ENCODE data around the gene OR2AG2. TPM values are rescaled to one million over a fixed set of nuclear protein-coding genes. Genes with fewer than 3 reads are reported as not detected.

The OR2AG2 gene
- polyA plus RNA-seq, 2 donors: 0.04 TPM; not detected in 1

- 60 to 68% methylated on average over 6 of the region's 6 CpGs for WGBS, 2 donors
- H3K4me1 ChIP-seq (ENCODE audit: control insufficient read depth in 2 of 2, insufficient read depth in 2 of 2, low read length in 1 of 2): no peaks in the 10 kb centered on the region
- no peak overlapping the region for H3K4me3 ChIP-seq (ENCODE audit: low read depth in 1 of 2, low read length in 2 of 2)
- no peaks in the 10 kb centered on the region for H3K27me3 ChIP-seq (ENCODE audit: control insufficient read depth in 1 of 2, insufficient read depth in 2 of 2, low read length in 2 of 2)
- no peaks in the 10 kb centered on the region for H3K9me3 ChIP-seq (ENCODE audit: control insufficient read depth in 2 of 2, insufficient read depth in 1 of 2, low read depth in 1 of 2, low read length in 1 of 2)
- no peaks in the 10 kb centered on the region for H3K36me3 ChIP-seq (ENCODE audit: control insufficient read depth in 2 of 2, insufficient read depth in 2 of 2, low read length in 1 of 2)
- H3K27ac ChIP-seq (ENCODE audit: low read depth in 2 of 2, low read length in 1 of 2): no peak overlapping the region
Observed at GRCh38 chr11:6727971-6728760, 43.6 kb downstream of the OR2AG2 start.

- H3K9me3 ChIP-seq (ENCODE audit: control insufficient read depth in 2 of 2, insufficient read depth in 1 of 2, low read depth in 1 of 2, low read length in 1 of 2): no peaks in the 10 kb centered on the region
- H3K27ac ChIP-seq (ENCODE audit: low read depth in 2 of 2, low read length in 1 of 2): no peak overlapping the region
- no peaks in the 10 kb centered on the region for H3K4me1 ChIP-seq (ENCODE audit: control insufficient read depth in 2 of 2, insufficient read depth in 2 of 2, low read length in 1 of 2)
- no peak overlapping the region for H3K4me3 ChIP-seq (ENCODE audit: low read depth in 1 of 2, low read length in 2 of 2)
- no peaks in the 10 kb centered on the region for H3K36me3 ChIP-seq (ENCODE audit: control insufficient read depth in 2 of 2, insufficient read depth in 2 of 2, low read length in 1 of 2)
- no peaks in the 10 kb centered on the region for H3K27me3 ChIP-seq (ENCODE audit: control insufficient read depth in 1 of 2, insufficient read depth in 2 of 2, low read length in 2 of 2)
- 47 to 53% methylated on average over 2 of the region's 2 CpGs for WGBS, 2 donors
Observed at GRCh38 chr11:6725386-6725896, 46.3 kb downstream of the OR2AG2 start.

GRCh38 chr11:6724013-6724412 is 47.8 kb downstream of the OR2AG2 start:
- no peaks in the 10 kb centered on the region for H3K27me3 ChIP-seq (ENCODE audit: control insufficient read depth in 1 of 2, insufficient read depth in 2 of 2, low read length in 2 of 2)
- H3K27ac ChIP-seq (ENCODE audit: low read depth in 2 of 2, low read length in 1 of 2): no peak overlapping the region
- no peak overlapping the region for H3K4me3 ChIP-seq (ENCODE audit: low read depth in 1 of 2, low read length in 2 of 2)
- H3K36me3 ChIP-seq (ENCODE audit: control insufficient read depth in 2 of 2, insufficient read depth in 2 of 2, low read length in 1 of 2): no peaks in the 10 kb centered on the region
- H3K9me3 ChIP-seq (ENCODE audit: control insufficient read depth in 2 of 2, insufficient read depth in 1 of 2, low read depth in 1 of 2, low read length in 1 of 2): no peaks in the 10 kb centered on the region
- WGBS, 2 donors: 80 to 82% methylated on average over 1 of the region's 1 CpG
- H3K4me1 ChIP-seq (ENCODE audit: control insufficient read depth in 2 of 2, insufficient read depth in 2 of 2, low read length in 1 of 2): no peaks in the 10 kb centered on the region

GRCh38 chr11:6721343-6721742 is 50.4 kb downstream of the OR2AG2 start:
- H3K36me3 ChIP-seq (ENCODE audit: control insufficient read depth in 2 of 2, insufficient read depth in 2 of 2, low read length in 1 of 2): no peaks in the 10 kb centered on the region
- no peaks in the 10 kb centered on the region for H3K9me3 ChIP-seq (ENCODE audit: control insufficient read depth in 2 of 2, insufficient read depth in 1 of 2, low read depth in 1 of 2, low read length in 1 of 2)
- no peaks in the 10 kb centered on the region for H3K4me1 ChIP-seq (ENCODE audit: control insufficient read depth in 2 of 2, insufficient read depth in 2 of 2, low read length in 1 of 2)
- 79 to 89% methylated on average over 1 of the region's 1 CpG for WGBS, 2 donors
- no peaks in the 10 kb centered on the region for H3K27me3 ChIP-seq (ENCODE audit: control insufficient read depth in 1 of 2, insufficient read depth in 2 of 2, low read length in 2 of 2)
- H3K27ac ChIP-seq (ENCODE audit: low read depth in 2 of 2, low read length in 1 of 2): no peak overlapping the region
- no peak overlapping the region for H3K4me3 ChIP-seq (ENCODE audit: low read depth in 1 of 2, low read length in 2 of 2)

GRCh38 chr11:6719576-6719975 is 52.2 kb downstream of the OR2AG2 start:
- 38 to 54% methylated on average over 1 of the region's 1 CpG for WGBS, 2 donors
- H3K27ac ChIP-seq (ENCODE audit: low read depth in 2 of 2, low read length in 1 of 2): no peak overlapping the region
- no peaks in the 10 kb centered on the region for H3K9me3 ChIP-seq (ENCODE audit: control insufficient read depth in 2 of 2, insufficient read depth in 1 of 2, low read depth in 1 of 2, low read length in 1 of 2)
- no peaks in the 10 kb centered on the region for H3K36me3 ChIP-seq (ENCODE audit: control insufficient read depth in 2 of 2, insufficient read depth in 2 of 2, low read length in 1 of 2)
- no peaks in the 10 kb centered on the region for H3K4me1 ChIP-seq (ENCODE audit: control insufficient read depth in 2 of 2, insufficient read depth in 2 of 2, low read length in 1 of 2)
- H3K27me3 ChIP-seq (ENCODE audit: control insufficient read depth in 1 of 2, insufficient read depth in 2 of 2, low read length in 2 of 2): no peaks in the 10 kb centered on the region
- H3K4me3 ChIP-seq (ENCODE audit: low read depth in 1 of 2, low read length in 2 of 2): no peak overlapping the region

- Histone ChIP-seq H3K9me3 (ENCODE audit: control insufficient read depth in 2 of 2, insufficient read depth in 1 of 2, low read depth in 1 of 2, low read length in 1 of 2) (no peaks in the 10 kb centered on the region), H3K4me1 (ENCODE audit: control insufficient read depth in 2 of 2, insufficient read depth in 2 of 2, low read length in 1 of 2) (no peaks in the 10 kb centered on the region), H3K27ac (ENCODE audit: low read depth in 2 of 2, low read length in 1 of 2) (no peak overlapping the region), H3K27me3 (ENCODE audit: control insufficient read depth in 1 of 2, insufficient read depth in 2 of 2, low read length in 2 of 2) (no peaks in the 10 kb centered on the region), H3K36me3 (ENCODE audit: control insufficient read depth in 2 of 2, insufficient read depth in 2 of 2, low read length in 1 of 2) (no peaks in the 10 kb centered on the region), H3K4me3 (ENCODE audit: low read depth in 1 of 2, low read length in 2 of 2) (no peak overlapping the region)
- WGBS, 2 donors: 87 to 96% methylated on average over 3 of the region's 3 CpGs
Observed at GRCh38 chr11:6717426-6717825, 54.4 kb downstream of the OR2AG2 start.

Other genes starting within 250 kb of the OR2AG2 start
- 10 to 100 TPM; 12.4 to 12.6 TPM for gene RRP8, start 168.4 kb downstream of the OR2AG2 start, polyA plus RNA-seq
- 10 to 100 TPM; 63.3 to 91.0 TPM for gene ILK, start 168.2 kb downstream of the OR2AG2 start, polyA plus RNA-seq
- gene TAF10, start 159.8 kb downstream of the OR2AG2 start, polyA plus RNA-seq: 10 to 100 TPM; 83.0 to 93.7 TPM
- gene TPP1, start 152.6 kb downstream of the OR2AG2 start, polyA plus RNA-seq: 10 to 100 TPM; 18.6 to 20.9 TPM
- gene DCHS1, start 116.2 kb downstream of the OR2AG2 start, polyA plus RNA-seq: 1 to 10 TPM; 1.7 to 2.0 TPM
- 10 to 100 TPM; 43.4 to 49.2 TPM for gene MRPL17, start 88.6 kb downstream of the OR2AG2 start, polyA plus RNA-seq
- gene OR2AG1, start 11.0 kb upstream of the OR2AG2 start, polyA plus RNA-seq: not detected
- gene OR6A2, start 27.7 kb upstream of the OR2AG2 start, polyA plus RNA-seq: not detected
- not detected for gene OR10A5, start 73.7 kb upstream of the OR2AG2 start, polyA plus RNA-seq
- not detected for gene OR10A2, start 91.1 kb upstream of the OR2AG2 start, polyA plus RNA-seq
- not detected for gene OR10A4, start 104.6 kb upstream of the OR2AG2 start, polyA plus RNA-seq
- gene OR2D2, start 120.5 kb upstream of the OR2AG2 start, polyA plus RNA-seq: not detected
- gene OR2D3, start 149.0 kb upstream of the OR2AG2 start, polyA plus RNA-seq: not detected
- gene ZNF215, start 154.4 kb upstream of the OR2AG2 start, polyA plus RNA-seq: under 1 TPM; 0.61 to 0.77 TPM
- gene ZNF214, start 248.4 kb upstream of the OR2AG2 start, polyA plus RNA-seq: under 1 TPM; 0.45 to 0.46 TPM
- under 1 TPM in 1 of 2 donors, not detected in 1; 0.01 TPM for gene NLRP14, start 248.5 kb upstream of the OR2AG2 start, polyA plus RNA-seq

Measured in esophagus (tissue), 2 donors.